ENCODE data around the gene NOL7.

GRCh38 chr6:13586603-13587542 is 28.3 kb upstream of the NOL7 start:
- no peak for TF ChIP-seq CTCF (IDR thresholded peaks at IDR 0.05)
- no peak for TF ChIP-seq EP300 (IDR thresholded peaks at IDR 0.05)
